ENCODE data around the gene PXYLP1.

PXYLP1 gene

DNA sequence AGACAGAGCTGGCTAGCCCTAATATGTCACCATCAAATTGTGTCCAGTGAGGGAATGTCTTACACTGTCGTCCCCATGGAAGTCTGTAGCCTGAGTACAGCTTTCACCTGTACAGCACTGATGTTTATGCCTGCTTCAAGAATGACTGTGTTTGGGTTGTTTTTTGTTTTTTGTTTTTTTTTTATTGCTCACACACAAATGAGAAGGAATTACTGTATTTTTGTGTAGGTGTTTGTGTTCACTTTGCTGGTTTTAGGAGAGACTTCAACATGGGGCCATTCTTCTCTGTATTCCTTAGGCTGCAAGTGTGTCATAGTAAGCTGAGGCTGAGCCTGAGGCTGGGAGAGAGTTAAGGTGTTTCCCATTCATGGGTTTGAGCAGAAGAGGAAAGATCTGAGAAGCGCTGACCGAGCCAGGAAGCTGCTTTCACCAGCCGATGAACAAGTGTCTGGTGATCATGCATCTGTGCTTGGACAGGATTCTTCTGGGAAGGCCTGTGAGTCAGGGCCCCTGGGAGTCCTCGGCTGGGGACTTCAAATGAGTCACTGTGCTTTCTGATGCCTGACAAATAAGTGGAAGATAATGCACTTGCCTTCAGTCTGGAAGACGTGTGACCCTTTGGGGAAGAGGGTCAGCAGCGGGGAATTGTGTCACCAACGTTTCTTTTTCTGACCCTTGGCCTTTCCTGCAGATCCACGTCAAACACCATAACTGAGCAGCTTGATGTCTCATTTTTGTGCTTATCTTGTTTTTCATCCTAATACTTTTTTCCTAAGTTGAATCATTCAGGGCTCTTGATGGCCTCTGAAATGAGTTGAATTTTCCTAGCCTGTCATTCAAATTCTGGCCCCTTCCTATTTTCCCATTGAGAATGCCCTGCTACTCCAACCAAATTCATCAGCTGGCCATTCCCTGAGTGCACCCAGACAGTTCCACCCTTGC is 100.0 kb downstream of the PXYLP1 start:
- TF ChIP-seq, protein P1, sequence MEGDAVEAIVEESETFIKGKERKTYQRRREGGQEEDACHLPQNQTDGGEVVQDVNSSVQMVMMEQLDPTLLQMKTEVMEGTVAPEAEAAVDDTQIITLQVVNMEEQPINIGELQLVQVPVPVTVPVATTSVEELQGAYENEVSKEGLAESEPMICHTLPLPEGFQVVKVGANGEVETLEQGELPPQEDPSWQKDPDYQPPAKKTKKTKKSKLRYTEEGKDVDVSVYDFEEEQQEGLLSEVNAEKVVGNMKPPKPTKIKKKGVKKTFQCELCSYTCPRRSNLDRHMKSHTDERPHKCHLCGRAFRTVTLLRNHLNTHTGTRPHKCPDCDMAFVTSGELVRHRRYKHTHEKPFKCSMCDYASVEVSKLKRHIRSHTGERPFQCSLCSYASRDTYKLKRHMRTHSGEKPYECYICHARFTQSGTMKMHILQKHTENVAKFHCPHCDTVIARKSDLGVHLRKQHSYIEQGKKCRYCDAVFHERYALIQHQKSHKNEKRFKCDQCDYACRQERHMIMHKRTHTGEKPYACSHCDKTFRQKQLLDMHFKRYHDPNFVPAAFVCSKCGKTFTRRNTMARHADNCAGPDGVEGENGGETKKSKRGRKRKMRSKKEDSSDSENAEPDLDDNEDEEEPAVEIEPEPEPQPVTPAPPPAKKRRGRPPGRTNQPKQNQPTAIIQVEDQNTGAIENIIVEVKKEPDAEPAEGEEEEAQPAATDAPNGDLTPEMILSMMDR (conservative IDR thresholded peaks at IDR 0.05; ENCODE audit: low read depth, low read length), result no peak
- H3K4me3 ChIP-seq (ENCODE audit: low read length), result no peak overlapping the region
- DNase-seq (ENCODE audit: low read depth), result peak; percentile 78

DNA sequence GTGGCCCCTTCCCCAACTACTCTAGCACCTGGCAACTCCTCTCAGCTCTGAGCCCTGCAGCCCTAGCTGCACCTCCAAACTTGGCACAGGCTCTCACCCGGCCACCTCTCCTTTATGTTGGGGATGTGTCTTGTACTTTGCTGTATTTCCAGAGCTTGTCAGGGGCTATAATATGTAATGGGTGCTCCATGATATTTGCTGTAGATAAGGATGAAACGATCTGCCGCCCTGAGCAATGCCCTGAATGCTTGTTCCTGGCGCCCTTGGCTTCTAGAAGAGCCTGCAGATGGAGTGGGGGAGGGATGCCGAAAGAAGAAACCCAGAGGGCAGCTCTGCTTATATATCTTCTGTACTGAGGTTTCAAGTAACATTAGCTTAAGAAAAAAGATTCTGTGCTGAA is 100.8 kb downstream of the PXYLP1 start:
- H3K4me3 ChIP-seq (ENCODE audit: low read length), result no peak overlapping the region
- TF ChIP-seq, protein P1 (conservative IDR thresholded peaks at IDR 0.05; ENCODE audit: low read depth, low read length), result no peak
- DNase-seq (ENCODE audit: low read depth), result no peak

DNA sequence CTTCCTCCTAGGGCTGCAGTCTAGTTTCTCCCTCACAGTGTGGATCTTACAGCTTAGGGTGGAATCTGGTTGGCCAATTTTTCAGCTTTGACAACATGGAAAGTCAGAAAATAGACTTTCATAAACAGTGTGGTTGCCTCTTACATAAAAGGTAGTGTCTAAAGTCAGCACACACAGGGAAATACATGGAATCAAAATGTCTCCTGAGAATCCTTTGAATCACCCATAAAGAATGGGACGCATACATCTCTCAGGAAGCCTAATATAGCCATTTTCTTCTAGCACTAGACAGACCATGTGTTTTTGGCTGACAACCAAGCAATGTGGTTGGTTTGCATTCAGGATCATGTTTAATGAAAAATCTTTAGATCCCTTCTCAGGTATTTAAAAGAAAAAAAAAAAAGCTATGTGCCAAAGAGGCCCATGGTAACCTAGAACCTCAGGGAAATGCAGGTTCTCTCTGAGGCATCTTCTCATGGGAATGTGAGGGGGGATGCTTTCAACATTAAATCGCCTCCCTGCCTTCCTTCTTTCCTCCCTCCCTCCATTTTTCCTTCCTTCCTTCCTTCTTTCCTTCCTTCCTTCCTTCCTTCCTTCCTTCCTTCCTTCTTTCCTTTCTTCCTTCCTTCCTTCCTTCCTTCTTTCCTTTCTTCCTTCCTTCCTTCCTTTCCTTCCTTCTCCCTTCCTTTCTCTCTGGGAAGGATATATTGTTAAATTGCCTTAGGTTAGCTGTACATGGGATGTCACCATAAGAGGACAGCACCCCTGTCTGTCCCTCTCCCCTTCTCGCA is 102.4 kb downstream of the PXYLP1 start:
- H3K4me3 ChIP-seq (ENCODE audit: low read length), result no peak overlapping the region
- TF ChIP-seq, protein P1 (conservative IDR thresholded peaks at IDR 0.05; ENCODE audit: low read depth, low read length), result no peak
- no peak for DNase-seq (ENCODE audit: low read depth)

GRCh38 chr3:141334627-141335250 is 103.1 kb downstream of the PXYLP1 start:
- no peak overlapping the region for H3K4me3 ChIP-seq (ENCODE audit: low read length)
- TF ChIP-seq, protein P1 (conservative IDR thresholded peaks at IDR 0.05; ENCODE audit: low read depth, low read length), result no peak
- DNase-seq (ENCODE audit: low read depth), result no peak

DNA sequence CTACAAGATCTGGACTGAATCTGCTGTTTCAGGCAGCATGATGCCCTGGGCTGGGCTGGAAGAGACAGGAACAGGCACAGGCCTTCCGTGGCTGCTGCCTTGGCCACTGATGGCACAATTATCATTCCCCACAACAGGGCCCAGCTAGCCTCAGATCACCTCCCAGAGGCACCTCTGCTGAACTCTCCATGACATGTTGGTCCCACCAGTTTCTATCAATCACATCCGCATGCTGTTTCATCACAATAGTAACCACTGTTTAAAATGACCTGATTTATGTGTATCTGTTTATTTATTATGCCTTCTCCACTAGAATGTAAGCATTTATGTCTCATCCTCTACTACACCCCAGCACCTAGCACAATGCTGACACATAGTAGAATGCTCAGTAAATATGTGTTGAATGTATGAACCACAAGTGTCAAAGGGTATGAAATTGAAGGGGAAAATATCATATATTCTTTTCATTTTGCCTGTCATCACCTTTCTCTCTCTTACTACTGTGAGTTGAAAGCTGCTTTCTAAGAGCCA is 104.0 kb downstream of the PXYLP1 start:
- H3K4me3 ChIP-seq (ENCODE audit: low read length), result no peak overlapping the region
- DNase-seq (ENCODE audit: low read depth), result no peak
- TF ChIP-seq, protein P1 (conservative IDR thresholded peaks at IDR 0.05; ENCODE audit: low read depth, low read length), result no peak

DNA sequence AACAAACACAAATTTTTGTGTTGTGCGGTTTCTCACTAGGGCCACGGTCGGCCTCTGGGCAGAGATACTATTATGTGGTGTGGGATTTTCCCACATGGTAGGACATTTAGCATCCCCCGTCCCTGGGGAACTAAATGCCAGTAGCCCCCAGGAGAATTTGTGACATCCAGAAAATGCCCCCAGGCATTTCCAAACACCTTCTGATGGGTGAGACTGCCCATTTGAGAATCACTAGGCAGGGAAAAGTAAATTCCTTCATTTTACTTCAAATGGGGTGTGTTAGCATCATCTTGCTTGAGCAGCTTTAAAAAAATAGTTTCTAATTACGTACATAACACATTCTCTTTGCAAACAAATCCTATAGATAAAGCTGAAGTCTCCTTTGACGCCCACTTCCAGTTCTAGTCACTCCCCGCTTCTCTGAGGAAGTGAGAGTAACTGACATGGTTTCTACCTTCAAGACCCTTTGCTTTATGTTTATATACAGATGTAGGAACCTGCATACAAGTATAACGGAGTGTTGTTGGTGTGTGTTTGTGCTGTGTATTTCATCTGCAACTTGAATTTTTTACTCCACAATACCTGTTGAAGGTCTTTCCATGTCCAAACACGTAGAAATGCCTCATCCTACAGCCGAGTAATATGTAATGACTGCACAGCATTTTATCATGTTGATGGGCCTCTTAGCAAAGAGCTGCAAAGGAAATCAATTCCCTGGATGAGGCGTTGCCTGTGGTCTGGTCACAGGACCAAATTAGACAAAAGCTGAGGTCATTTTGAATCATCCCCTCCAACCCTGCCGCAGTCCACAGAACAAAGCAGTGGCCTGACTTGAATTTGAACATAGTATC is 105.3 kb downstream of the PXYLP1 start:
- TF ChIP-seq, protein P1 (conservative IDR thresholded peaks at IDR 0.05; ENCODE audit: low read depth, low read length), result no peak
- no peak for DNase-seq (ENCODE audit: low read depth)
- no peak overlapping the region for H3K4me3 ChIP-seq (ENCODE audit: low read length)

Measured in retinal pigment epithelial cell (primary cell).